ENCODE data around the gene PDAP1.

DNA sequence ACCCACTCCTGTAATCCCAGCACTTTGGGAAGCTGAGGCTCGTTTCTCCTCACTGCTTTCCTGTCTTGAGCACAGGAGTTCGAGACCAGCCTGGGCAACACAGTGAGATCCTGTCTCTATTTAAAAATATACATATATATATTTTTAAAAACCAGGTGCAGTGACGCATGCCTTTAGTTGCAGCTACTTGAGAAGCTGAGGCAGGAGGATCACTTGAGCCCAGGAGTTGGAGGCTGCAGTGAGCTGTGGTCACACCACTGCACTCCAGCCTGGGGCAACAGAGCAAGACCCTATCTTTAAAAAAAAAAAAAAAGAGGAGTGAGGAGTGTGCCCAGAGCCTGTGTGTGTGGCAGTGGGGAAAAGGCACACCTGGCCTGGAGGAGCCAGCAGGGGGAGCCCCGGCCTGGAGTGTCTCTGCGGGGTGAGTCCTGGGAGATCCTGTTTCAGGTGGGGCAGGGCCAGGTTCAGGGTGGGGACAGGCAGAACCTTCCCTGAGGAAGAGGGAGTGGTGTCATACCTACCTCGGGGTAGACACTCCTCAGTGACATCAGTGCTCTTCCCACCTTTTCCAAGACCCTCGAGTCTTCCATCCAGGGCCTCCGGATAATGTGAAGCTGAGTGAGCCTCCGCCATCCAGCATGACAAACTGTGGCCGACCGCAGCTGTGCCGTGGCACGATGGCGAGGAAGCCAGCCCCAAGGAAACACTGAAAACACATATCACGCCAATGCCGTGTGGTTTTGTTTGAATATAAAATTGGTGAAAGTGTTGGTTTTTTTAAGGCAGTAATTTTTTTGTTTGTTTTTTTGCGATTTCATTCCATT is 42.9 kb downstream of the PDAP1 start:
- TF ChIP-seq, protein P1, sequence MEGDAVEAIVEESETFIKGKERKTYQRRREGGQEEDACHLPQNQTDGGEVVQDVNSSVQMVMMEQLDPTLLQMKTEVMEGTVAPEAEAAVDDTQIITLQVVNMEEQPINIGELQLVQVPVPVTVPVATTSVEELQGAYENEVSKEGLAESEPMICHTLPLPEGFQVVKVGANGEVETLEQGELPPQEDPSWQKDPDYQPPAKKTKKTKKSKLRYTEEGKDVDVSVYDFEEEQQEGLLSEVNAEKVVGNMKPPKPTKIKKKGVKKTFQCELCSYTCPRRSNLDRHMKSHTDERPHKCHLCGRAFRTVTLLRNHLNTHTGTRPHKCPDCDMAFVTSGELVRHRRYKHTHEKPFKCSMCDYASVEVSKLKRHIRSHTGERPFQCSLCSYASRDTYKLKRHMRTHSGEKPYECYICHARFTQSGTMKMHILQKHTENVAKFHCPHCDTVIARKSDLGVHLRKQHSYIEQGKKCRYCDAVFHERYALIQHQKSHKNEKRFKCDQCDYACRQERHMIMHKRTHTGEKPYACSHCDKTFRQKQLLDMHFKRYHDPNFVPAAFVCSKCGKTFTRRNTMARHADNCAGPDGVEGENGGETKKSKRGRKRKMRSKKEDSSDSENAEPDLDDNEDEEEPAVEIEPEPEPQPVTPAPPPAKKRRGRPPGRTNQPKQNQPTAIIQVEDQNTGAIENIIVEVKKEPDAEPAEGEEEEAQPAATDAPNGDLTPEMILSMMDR (IDR thresholded peaks at IDR 0.05) = no peak
- no peak for TF ChIP-seq POLR2A (IDR thresholded peaks at IDR 0.05)
